UCSD-AML1 (cell line): ENCODE data around the gene EPYC.

Experiments
- DNase-seq: peaks from one replicate; lab custom pipeline; 2025; ENCODE audit not compliant: unreplicated experiment; lab: John Stamatoyannopoulos, UW

Gene EPYC

GRCh38 chr12:91004872-91005271, at the start of gene EPYC:
Gene EPYC (minus strand): TSS chr12:91004972. CDS start chr12:91002565, 2,407 bp downstream.
- DNase-seq: no peak

GRCh38 chr12:91053951-91054715, 49.4 kb upstream of the EPYC start:
- no peak for DNase-seq

GRCh38 chr12:91052026-91052425, 47.3 kb upstream of the EPYC start:
- DNase-seq: no peak

- no peak for DNase-seq
Observed at GRCh38 chr12:91044586-91044985, 39.8 kb upstream of the EPYC start.

- no peak for DNase-seq
Observed at GRCh38 chr12:91043408-91043807, 38.6 kb upstream of the EPYC start.

- DNase-seq: no peak
Observed at GRCh38 chr12:91040096-91040755, 35.5 kb upstream of the EPYC start.

GRCh38 chr12:91037276-91037675, 32.5 kb upstream of the EPYC start:
- DNase-seq: no peak

GRCh38 chr12:91033251-91033650, 28.5 kb upstream of the EPYC start:
- DNase-seq: no peak

GRCh38 chr12:91023326-91024004, 18.7 kb upstream of the EPYC start:
- no peak for DNase-seq

- DNase-seq: no peak
Observed at GRCh38 chr12:91021076-91021475, 16.3 kb upstream of the EPYC start.

GRCh38 chr12:91019455-91019854, 14.7 kb upstream of the EPYC start:
- DNase-seq: no peak

- DNase-seq: no peak
Observed at GRCh38 chr12:91017511-91018263, 12.9 kb upstream of the EPYC start.

- DNase-seq: no peak
Observed at GRCh38 chr12:91017043-91017442, 12.3 kb upstream of the EPYC start.

- no peak for DNase-seq
Observed at GRCh38 chr12:91009319-91009950, 4.7 kb upstream of the EPYC start.

GRCh38 chr12:91007531-91008290, 2.9 kb upstream of the EPYC start:
- no peak for DNase-seq

GRCh38 chr12:91003737-91004136, 1.0 kb downstream of the EPYC start:
- DNase-seq: no peak

GRCh38 chr12:91001306-91001705, 3.5 kb downstream of the EPYC start:
- DNase-seq: no peak

GRCh38 chr12:90999966-91000365, 4.8 kb downstream of the EPYC start:
- DNase-seq: no peak

GRCh38 chr12:90999527-90999926, 5.2 kb downstream of the EPYC start:
- DNase-seq: no peak

GRCh38 chr12:90995010-90995409, 9.8 kb downstream of the EPYC start:
- DNase-seq: no peak
